ENCODE data around the gene MALAT1.
"Not testable (repeated sequence)": the region's sequence is repeated elsewhere in the genome, so short reads cannot be mapped to it uniquely, and the experiment has no call there.

MALAT1 gene

GRCh38 chr11:65498977-65499712 is at the start of gene MALAT1:
Gene MALAT1 (plus strand): TSS chr11:65499045.
- peak; percentile 89 to 96 (median 94) for DNase-seq

- not testable (repeated sequence) for DNase-seq
These were observed 47.5 kb upstream of the MALAT1 start for GRCh38 chr11:65451301-65451700.

DNA sequence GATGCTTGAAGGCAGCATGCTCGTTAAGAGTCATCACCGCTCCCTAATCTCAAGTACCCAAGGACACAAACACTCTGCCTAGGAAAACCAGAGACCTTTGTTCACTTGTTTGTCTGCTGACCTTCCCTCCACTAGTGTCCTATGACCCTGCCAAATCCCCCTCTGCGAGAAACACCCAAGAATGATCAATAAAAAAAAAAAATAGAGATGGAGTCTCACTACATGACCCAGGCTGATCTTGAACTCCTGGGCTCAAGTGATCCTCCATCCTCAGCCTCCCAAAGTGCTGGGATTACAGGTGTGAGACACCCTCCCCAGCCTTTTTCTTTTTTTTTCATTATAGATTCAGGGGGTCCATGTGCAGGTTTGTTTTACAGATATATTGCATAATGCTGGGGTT is 46.6 kb upstream of the MALAT1 start:
- DNase-seq = not testable (repeated sequence)

DNA sequence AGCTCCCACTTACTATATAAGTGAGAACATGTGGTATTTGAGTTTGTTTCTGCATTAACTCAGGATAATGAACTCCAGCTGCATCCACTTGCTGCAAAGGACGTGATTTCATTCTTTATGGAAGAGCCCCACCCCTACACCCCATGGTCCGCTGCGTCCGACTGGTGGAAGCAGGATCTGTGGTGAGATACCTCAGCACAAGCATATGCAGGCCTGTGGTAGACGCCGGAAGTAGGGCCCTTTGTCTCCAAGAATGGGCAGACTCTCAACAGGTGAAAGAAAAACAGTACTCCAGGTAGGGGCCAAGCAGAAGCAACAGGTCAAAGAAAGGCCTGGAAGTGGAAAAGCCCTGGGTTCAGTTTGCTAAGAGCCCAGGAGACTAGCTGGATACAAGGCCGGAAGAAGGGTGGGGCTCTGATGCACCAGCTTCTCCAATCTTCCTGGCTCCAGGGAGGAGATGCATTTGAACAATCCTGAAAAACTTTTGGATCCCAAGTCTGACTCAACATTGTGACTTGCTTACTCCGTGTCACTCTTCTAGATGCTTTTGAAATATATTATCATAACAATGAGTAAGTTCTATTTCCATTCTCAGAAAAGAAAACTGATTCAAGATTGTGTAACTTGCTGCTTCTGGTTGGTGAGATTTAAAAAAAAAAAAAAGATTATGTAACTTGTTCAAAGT is 45.9 kb upstream of the MALAT1 start:
- DNase-seq = no peak

GRCh38 chr11:65454311-65454695 is 44.5 kb upstream of the MALAT1 start:
- no peak for DNase-seq

GRCh38 chr11:65454696-65455456 is 44.0 kb upstream of the MALAT1 start:
- DNase-seq = peak; percentile 44 to 67 (median 56)

- no peak for DNase-seq
These were observed 42.4 kb upstream of the MALAT1 start for GRCh38 chr11:65456418-65456817.

- DNase-seq = no peak
These were observed 39.3 kb upstream of the MALAT1 start for GRCh38 chr11:65459552-65459951.

DNA sequence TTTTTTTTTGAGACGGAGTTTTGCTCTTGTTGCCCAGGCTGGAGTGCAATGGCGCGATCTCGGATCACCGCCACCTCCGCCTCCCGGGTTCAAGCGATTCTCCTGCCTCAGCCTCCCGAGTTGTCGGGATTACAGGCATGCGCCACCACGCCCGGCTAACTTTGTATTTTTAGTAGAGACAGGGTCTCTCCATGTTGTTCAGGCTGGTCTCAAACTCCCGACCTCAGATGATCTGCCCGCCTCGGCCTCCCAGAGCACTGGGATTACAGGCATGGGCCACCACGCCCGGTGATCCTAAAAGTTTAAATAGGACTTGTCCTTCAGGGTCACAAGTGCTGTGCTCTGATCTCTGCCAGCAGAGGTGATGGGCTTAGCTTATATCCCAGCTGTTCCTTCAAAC is 33.4 kb upstream of the MALAT1 start:
- not testable (repeated sequence) for DNase-seq

DNA sequence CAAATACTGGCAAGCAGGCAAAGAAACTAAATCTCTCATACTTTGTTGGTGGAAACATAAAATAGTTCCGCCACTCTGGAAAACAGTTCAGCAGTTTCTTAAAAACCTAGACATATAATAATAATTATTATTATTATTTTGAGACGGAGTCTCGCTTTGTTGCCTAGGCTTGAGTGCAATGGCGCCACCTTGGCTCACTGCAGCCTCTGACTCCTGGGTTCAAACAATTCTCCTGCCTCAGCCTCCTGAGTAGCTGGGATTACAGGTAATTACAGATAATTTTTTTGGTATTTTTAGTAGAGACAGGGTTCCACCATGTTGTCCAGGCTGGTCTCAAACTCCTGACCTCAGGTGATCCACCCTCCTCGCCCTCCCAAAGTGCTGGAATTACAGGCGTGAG is 31.5 kb upstream of the MALAT1 start:
- DNase-seq = not testable (repeated sequence)

DNA sequence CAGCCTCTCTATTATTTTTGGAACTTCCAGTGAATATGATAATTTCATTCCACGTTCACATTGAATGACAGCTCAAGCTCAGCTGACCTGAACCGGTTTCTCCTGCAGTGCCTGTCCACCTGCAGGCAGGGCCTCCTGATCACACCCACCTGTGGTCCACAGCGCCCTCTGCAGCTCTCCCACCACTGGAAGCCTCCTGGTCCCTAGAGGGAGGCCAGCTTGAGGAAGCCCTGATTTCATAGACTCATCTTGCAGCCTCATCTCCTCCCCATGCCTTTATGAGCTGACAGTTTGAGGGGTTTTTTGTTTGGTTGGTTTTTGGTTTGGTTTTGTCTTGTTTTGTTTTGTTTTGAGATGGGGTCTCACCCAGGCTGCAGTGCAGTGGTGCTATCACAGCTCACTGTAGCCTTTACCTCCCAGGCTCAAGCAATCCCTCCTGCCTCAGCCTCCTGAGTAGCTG is 29.9 kb upstream of the MALAT1 start:
- DNase-seq = peak in 1 of 4 experiments; percentile 40

DNA sequence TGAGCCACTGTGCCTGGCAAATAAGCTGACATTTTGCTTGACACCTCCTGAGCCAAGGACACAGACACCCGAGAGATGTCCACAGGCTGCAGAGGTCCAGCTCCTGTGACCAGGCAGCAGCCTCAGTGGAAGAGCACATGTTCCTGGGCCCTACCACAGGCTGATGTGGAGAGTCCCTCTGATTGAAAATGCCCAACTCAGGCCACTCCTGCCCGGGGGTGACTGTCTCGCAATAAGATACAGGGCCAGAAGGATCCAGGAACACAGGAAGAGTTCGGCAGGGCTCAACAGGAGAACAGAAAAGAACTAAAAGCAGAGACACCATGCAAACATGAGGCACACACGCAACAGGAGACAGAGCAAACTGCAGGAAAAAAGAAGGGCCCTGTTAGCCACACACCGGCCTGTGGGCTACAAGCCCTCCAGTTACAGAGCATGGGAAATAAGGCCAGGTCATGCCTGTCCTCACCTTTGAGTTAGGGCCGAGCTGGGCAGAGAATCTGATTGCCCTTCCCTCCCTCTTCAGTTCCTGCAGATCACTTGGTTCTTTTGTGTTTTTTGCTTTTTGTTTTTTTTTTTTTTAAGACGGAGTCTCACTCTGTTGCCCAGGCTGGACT is 28.3 kb upstream of the MALAT1 start:
- no peak for DNase-seq

GRCh38 chr11:65471447-65471891 is 27.4 kb upstream of the MALAT1 start:
- no peak for DNase-seq

- DNase-seq = not testable (repeated sequence)
These were observed 26.1 kb upstream of the MALAT1 start for GRCh38 chr11:65472588-65473277.

- no peak for DNase-seq
These were observed 25.5 kb upstream of the MALAT1 start for GRCh38 chr11:65473278-65473860.

DNA sequence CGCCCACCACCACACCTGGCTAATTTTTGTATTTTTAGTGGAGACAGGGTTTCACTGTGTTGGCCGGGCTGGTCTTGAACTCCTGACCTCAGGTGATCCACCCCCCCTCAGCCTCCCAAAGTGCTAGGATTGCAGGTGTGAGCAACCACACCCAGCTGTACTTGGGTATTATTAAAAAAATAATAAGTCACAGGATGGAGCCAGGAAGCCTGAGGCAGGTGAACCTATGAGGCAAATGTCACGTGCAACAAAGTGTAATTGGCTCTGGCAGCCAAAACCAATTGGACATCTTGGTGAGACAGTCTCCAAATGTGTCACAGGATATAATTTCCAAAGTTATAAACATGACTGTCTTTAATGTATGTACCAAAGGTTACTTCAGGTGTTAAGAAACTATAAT is 24.0 kb upstream of the MALAT1 start:
- no peak for DNase-seq

DNA sequence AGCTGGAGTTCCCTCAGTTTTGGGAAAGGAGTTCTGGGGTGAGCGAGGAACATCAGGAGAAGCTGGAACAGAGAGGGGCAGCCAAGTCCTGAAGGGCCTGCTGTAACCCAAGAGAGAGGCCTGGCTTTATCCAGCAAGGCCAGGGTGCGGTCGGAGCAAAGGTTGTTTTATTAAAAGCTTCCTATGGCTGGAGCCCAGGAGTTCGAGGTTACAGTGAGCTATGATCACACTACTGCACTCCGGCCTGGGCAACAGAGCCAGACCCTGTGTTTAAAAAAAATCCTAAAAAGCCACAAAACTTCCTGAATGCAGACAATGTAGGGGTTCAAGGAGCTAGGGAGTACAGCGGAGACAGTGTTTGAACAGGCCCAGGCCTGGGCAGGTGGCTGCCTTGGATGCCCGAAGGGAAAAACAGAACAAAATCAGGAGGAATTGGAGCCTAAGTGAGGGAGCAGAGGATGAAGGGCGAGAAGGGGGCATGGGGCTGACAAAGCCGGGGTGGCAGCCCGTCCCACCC is 22.2 kb upstream of the MALAT1 start:
- no peak for DNase-seq

GRCh38 chr11:65477149-65477965 is 21.5 kb upstream of the MALAT1 start:
- peak; percentile 63 to 86 (median 70) for DNase-seq

DNA sequence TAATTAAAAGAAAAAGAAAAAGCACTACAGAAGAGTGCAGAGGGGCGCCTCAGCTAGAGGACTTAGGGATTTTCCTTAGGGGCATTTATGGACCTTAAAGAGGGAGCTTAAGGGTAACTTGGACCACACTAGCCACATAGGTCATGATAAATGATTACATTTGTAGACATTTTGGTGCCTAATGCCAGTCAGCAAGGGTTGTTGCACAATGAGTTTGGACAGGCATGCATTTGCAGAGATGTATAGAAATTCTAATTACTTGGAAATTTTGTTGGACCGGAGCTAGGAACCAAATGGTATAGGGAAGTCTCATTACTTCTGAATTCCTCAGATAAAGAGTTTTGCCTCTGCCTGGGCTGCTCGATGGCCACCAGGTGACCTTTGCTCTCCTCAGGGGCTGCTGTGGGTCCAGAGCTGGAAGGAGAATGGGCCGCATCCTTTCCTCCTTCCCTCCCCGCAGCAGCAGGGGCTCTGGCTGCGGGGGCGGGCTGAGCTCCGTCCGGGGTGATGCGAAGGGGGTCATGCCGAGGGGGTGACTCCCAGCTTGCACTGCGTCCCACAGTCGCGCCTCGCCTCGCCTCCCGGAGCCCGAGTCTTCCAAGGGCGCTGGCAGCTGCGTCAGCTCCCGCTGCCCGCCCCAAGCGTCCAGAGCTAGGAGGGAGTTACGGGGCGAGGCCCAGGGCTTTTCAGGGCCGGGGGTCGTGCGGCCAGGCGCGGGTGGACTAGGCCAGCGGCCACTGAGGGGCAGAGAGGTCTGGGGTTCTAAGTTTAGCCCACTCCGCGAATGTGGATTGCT is 20.3 kb upstream of the MALAT1 start:
- DNase-seq = no peak
